ENCODE measurements around the gene TRIM39. TPM values are rescaled to one million over a fixed set of nuclear protein-coding genes. Genes with fewer than 3 reads are reported as not detected.
A peak's percentile ranks its signal among the peaks of the same experiment; 100 is the strongest.

The TRIM39 gene
- total and polyA plus RNA-seq, 2 of the 13 experiments (the other 11 are each of a cell fraction or from before 2014, with no cell fraction given) = 7.7 to 14.6 TPM

- TF ChIP-seq, protein P1, sequence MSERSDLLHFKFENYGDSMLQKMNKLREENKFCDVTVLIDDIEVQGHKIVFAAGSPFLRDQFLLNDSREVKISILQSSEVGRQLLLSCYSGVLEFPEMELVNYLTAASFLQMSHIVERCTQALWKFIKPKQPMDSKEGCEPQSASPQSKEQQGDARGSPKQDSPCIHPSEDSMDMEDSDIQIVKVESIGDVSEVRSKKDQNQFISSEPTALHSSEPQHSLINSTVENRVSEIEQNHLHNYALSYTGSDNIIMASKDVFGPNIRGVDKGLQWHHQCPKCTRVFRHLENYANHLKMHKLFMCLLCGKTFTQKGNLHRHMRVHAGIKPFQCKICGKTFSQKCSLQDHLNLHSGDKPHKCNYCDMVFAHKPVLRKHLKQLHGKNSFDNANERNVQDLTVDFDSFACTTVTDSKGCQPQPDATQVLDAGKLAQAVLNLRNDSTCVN (CRISPR knock-in tag; IDR thresholded peaks at IDR 0.05; ENCODE audit: borderline replicate concordance) = 0 out of 2 replicates have a peak, but pooled peaks have one; percentile 43
- TF ChIP-seq ZNF281 (CRISPR knock-in tag; IDR thresholded peaks at IDR 0.05; ENCODE audit: borderline replicate concordance) = 0 out of 2 replicates have a peak, but pooled peaks have one; percentile 56
- no peak for TF ChIP-seq ZNF124 (CRISPR knock-in tag; IDR thresholded peaks at IDR 0.05)
- TF ChIP-seq, protein P2, sequence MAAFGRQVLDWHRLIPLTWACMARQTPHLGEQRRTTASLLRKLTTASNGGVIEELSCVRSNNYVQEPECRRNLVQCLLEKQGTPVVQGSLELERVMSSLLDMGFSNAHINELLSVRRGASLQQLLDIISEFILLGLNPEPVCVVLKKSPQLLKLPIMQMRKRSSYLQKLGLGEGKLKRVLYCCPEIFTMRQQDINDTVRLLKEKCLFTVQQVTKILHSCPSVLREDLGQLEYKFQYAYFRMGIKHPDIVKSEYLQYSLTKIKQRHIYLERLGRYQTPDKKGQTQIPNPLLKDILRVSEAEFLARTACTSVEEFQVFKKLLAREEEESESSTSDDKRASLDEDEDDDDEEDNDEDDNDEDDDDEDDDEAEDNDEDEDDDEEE (CRISPR knock-in tag; IDR thresholded peaks at IDR 0.05) = no peak
- TF ChIP-seq RAD51 (IDR thresholded peaks at IDR 0.05; ENCODE audit: borderline replicate concordance) = no peak
- TF ChIP-seq, protein P3, sequence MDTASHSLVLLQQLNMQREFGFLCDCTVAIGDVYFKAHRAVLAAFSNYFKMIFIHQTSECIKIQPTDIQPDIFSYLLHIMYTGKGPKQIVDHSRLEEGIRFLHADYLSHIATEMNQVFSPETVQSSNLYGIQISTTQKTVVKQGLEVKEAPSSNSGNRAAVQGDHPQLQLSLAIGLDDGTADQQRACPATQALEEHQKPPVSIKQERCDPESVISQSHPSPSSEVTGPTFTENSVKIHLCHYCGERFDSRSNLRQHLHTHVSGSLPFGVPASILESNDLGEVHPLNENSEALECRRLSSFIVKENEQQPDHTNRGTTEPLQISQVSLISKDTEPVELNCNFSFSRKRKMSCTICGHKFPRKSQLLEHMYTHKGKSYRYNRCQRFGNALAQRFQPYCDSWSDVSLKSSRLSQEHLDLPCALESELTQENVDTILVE (CRISPR knock-in tag; IDR thresholded peaks at IDR 0.05) = peak; percentile 86; the same call in 1 of the 2 replicates
- no peak for TF ChIP-seq ZNF770 (CRISPR knock-in tag; IDR thresholded peaks at IDR 0.05)
- TF ChIP-seq ERF (CRISPR knock-in tag; IDR thresholded peaks at IDR 0.05) = peak; percentile 82
- peak; percentile 68; the same call in 1 of the 2 replicates for TF ChIP-seq XBP1 (CRISPR knock-in tag; IDR thresholded peaks at IDR 0.05)
- TF ChIP-seq, protein P4, sequence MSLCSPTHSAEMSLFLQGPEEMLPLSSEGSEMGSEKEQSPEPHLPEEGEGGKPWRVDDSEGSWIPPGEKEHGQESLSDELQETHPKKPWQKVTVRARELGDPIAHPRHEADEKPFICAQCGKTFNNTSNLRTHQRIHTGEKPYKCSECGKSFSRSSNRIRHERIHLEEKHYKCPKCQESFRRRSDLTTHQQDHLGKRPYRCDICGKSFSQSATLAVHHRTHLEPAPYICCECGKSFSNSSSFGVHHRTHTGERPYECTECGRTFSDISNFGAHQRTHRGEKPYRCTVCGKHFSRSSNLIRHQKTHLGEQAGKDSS (CRISPR knock-in tag; IDR thresholded peaks at IDR 0.05; ENCODE audit: borderline replicate concordance, low read depth) = no peak
- TF ChIP-seq MLX (CRISPR knock-in tag; IDR thresholded peaks at IDR 0.05) = peak; percentile 24; the same call in 1 of the 2 replicates
- peak in 1 of 2 experiments; percentile 81; a peak in 2 of 4 replicates for TF ChIP-seq KLF16 (CRISPR knock-in tag; IDR thresholded peaks at IDR 0.05)
- no peak for TF ChIP-seq RORA (CRISPR knock-in tag; IDR thresholded peaks at IDR 0.05)
- TF ChIP-seq ZNF562 (CRISPR knock-in tag; IDR thresholded peaks at IDR 0.05; ENCODE audit: borderline replicate concordance) = no peak
- no peak for TF ChIP-seq CREM (IDR thresholded peaks at IDR 0.05)
- no peak for TF ChIP-seq CREM (CRISPR knock-in tag; IDR thresholded peaks at IDR 0.05)
Measured at GRCh38 chr6:30378290-30378937, 51.7 kb downstream of the TRIM39 start (continued).
